HL-60 (cell line): ENCODE data around the gene CIRBP.

Source experiments
- DNase-seq, 2 experiments: peaks; one replicate each; pipeline ENCODE4 v3.0.0-alpha.2; 2010 to 2020; ENCODE audit warnings: low read depth in 1 of 2, low spot score in 1 of 2
- H3K27ac ChIP-seq: fragments of 250-450 bp; sonication (Bioruptor Pico); replicated peaks from 2 replicates; pipeline ENCODE4 v1.5.1; 2020; ENCODE audit warnings: mild to moderate bottlenecking, moderate library complexity
- H3K27me3 ChIP-seq: fragments of 250-450 bp; sonication (Bioruptor Pico); 2 replicates; pipeline ENCODE4 v1.5.1; 2021; ENCODE audit warnings: mild to moderate bottlenecking, moderate library complexity; ENCODE audit not compliant: insufficient read depth, poor library complexity, severe bottlenecking
- H3K4me3 ChIP-seq: replicated peaks from 2 replicates; pipeline ENCODE4 v1.5.1; 2011; ENCODE audit warnings: mild to moderate bottlenecking, control low read depth, low read length; ENCODE audit not compliant: insufficient read depth
- GABPA ChIP-seq: IDR thresholded peaks from 2 replicates; pipeline ENCODE4 v1.6.1; 2012; ENCODE audit warnings: low read depth
- POLR2AphosphoS5 ChIP-seq: IDR thresholded peaks from 2 replicates; pipeline ENCODE4 v1.6.1; 2012; ENCODE audit warnings: low read depth
- REST ChIP-seq: IDR thresholded peaks from 2 replicates; pipeline ENCODE4 v1.6.1; 2012; ENCODE audit warnings: low read depth; ENCODE audit not compliant: insufficient replicate concordance
- SPI1 ChIP-seq: IDR thresholded peaks from 2 replicates; pipeline ENCODE4 v1.6.1; 2012; ENCODE audit warnings: low read depth, mild to moderate bottlenecking, borderline replicate concordance
- TF ChIP-seq, protein P1 (sequence below): IDR thresholded peaks from one replicate; pipeline ENCODE4 v1.5.1; 2011; ENCODE audit warnings: low read length, control low read depth, inconsistent platforms; ENCODE audit not compliant: insufficient read depth

CIRBP gene

GRCh38 chr19:1312767-1313694 is 43.9 kb downstream of the CIRBP start:
- H3K27me3 ChIP-seq, result peaks cover 17% of the 10 kb centered on the region
- TF ChIP-seq POLR2AphosphoS5 (no peak), REST (no peak), SPI1 (no peak), GABPA (no peak)
- TF ChIP-seq, protein P1, sequence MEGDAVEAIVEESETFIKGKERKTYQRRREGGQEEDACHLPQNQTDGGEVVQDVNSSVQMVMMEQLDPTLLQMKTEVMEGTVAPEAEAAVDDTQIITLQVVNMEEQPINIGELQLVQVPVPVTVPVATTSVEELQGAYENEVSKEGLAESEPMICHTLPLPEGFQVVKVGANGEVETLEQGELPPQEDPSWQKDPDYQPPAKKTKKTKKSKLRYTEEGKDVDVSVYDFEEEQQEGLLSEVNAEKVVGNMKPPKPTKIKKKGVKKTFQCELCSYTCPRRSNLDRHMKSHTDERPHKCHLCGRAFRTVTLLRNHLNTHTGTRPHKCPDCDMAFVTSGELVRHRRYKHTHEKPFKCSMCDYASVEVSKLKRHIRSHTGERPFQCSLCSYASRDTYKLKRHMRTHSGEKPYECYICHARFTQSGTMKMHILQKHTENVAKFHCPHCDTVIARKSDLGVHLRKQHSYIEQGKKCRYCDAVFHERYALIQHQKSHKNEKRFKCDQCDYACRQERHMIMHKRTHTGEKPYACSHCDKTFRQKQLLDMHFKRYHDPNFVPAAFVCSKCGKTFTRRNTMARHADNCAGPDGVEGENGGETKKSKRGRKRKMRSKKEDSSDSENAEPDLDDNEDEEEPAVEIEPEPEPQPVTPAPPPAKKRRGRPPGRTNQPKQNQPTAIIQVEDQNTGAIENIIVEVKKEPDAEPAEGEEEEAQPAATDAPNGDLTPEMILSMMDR, result no peak
- no peak for DNase-seq
- no peak overlapping the region for H3K4me3 ChIP-seq
- H3K27ac ChIP-seq, result no peak overlapping the region

GRCh38 chr19:1313695-1314613 is 44.8 kb downstream of the CIRBP start:
- Histone ChIP-seq H3K4me3 (no peak overlapping the region), H3K27me3 (peaks cover 21% of the 10 kb centered on the region), H3K27ac (no peak overlapping the region)
- TF ChIP-seq POLR2AphosphoS5 (no peak), REST (no peak), GABPA (no peak), SPI1 (no peak)
- TF ChIP-seq, protein P1, result no peak
- no peak for DNase-seq

- peak; percentile 28 to 54 for DNase-seq
- TF ChIP-seq GABPA, result no peak
- TF ChIP-seq SPI1, result no peak
- TF ChIP-seq POLR2AphosphoS5, result no peak
- no peak overlapping the region for H3K27ac ChIP-seq
These were observed 46.5 kb downstream of the CIRBP start for GRCh38 chr19:1315470-1316166.

More at GRCh38 chr19:1315470-1316166, 46.5 kb downstream of the CIRBP start:
- H3K27me3 ChIP-seq, result peaks cover 16% of the 10 kb centered on the region
- H3K4me3 ChIP-seq, result peak overlapping the region; percentile 22; the same call in 1 of the 2 replicates
